Loucy (cell line): ENCODE results near the gene TRDMT1.

ENCODE experiments used
- CTCF ChIP-seq: fragments of 200-600 bp; sonication (generic); conservative IDR thresholded peaks from 2 replicates; pipeline ENCODE4 v1.5.1; 2014; ENCODE audit warnings: mild to moderate bottlenecking, antibody characterized with exemption, low read length
- EZH2phosphoT487 ChIP-seq: fragments of 200-600 bp; IDR thresholded peaks from 2 replicates; pipeline ENCODE4 v1.6.1; 2018; ENCODE audit warnings: antibody characterized with exemption, mild to moderate bottlenecking, moderate library complexity, borderline replicate concordance

GRCh38 chr10:17154116-17154515 is 47.4 kb downstream of the TRDMT1 start:
- TF ChIP-seq CTCF (no peak), EZH2phosphoT487 (no peak)
